HG02798 (cell line): ENCODE data around the gene DNASE1L2.
A peak's percentile ranks its signal among the peaks of the same experiment; 100 is the strongest.
"Not testable (repeated sequence)": the region's sequence is repeated elsewhere in the genome, so short reads cannot be mapped to it uniquely, and the experiment has no call there.

Experiments used
- ATAC-seq: cut with Tn5 transposase; IDR thresholded peaks from one replicate; pipeline ENCODE4 v1.9.1; 2021; ENCODE audit warnings: mild to moderate bottlenecking; ENCODE audit not compliant: unreplicated experiment, poor library complexity

DNASE1L2 gene

GRCh38 chr16:2237493-2238149, 1.4 kb downstream of the DNASE1L2 start:
- ATAC-seq, result no peak

GRCh38 chr16:2238150-2238837, 2.0 kb downstream of the DNASE1L2 start:
- no peak for ATAC-seq

GRCh38 chr16:2238838-2239675, 2.8 kb downstream of the DNASE1L2 start:
- ATAC-seq, result no peak

GRCh38 chr16:2240331-2240730, 4.1 kb downstream of the DNASE1L2 start:
- not testable (repeated sequence) for ATAC-seq

GRCh38 chr16:2242598-2242997, 6.4 kb downstream of the DNASE1L2 start:
- no peak for ATAC-seq

GRCh38 chr16:2243031-2243528, 6.8 kb downstream of the DNASE1L2 start:
- no peak for ATAC-seq

GRCh38 chr16:2243781-2244180, 7.5 kb downstream of the DNASE1L2 start:
- no peak for ATAC-seq

- no peak for ATAC-seq
These were observed 8.1 kb downstream of the DNASE1L2 start for GRCh38 chr16:2244301-2244700.

- no peak for ATAC-seq
These were observed 8.9 kb downstream of the DNASE1L2 start for GRCh38 chr16:2244926-2245795.

GRCh38 chr16:2246301-2246885, 10.1 kb downstream of the DNASE1L2 start:
- no peak for ATAC-seq

- ATAC-seq, result no peak
These were observed 14.5 kb downstream of the DNASE1L2 start for GRCh38 chr16:2250652-2251295.

GRCh38 chr16:2251296-2252111, 15.3 kb downstream of the DNASE1L2 start, which contains the start of gene ECI1:
TSS of gene ECI1 (minus strand) at chr16:2251587. CDS start at chr16:2251566, 21 bp downstream.
- peak; percentile 94 for ATAC-seq

GRCh38 chr16:2252806-2253148, 16.5 kb downstream of the DNASE1L2 start:
- ATAC-seq, result no peak

GRCh38 chr16:2253293-2253692, 17.0 kb downstream of the DNASE1L2 start:
- no peak for ATAC-seq

GRCh38 chr16:2256531-2257140, 20.4 kb downstream of the DNASE1L2 start:
- no peak for ATAC-seq

GRCh38 chr16:2257726-2258125, 21.5 kb downstream of the DNASE1L2 start:
- ATAC-seq, result no peak

GRCh38 chr16:2258530-2258929, 22.3 kb downstream of the DNASE1L2 start:
- not testable (repeated sequence) for ATAC-seq

- ATAC-seq, result no peak
These were observed 24.0 kb downstream of the DNASE1L2 start for GRCh38 chr16:2260250-2260649.
